Stimulated activated CD4-positive, alpha-beta T cell treated with anti-CD3 and anti-CD28 coated beads, Interleukin-12 subunit alpha, Interleukin-12 subunit beta, amount 100 ng/mL, for 24 hours (primary cell): ENCODE data around the gene CELSR1.

ENCODE experiments used
- DNase-seq, 2 experiments: peaks; one replicate each; pipeline ENCODE4 v3.0.0-alpha.2; 2020; ENCODE audit warnings: low read depth in 2 of 2

Gene CELSR1

DNA sequence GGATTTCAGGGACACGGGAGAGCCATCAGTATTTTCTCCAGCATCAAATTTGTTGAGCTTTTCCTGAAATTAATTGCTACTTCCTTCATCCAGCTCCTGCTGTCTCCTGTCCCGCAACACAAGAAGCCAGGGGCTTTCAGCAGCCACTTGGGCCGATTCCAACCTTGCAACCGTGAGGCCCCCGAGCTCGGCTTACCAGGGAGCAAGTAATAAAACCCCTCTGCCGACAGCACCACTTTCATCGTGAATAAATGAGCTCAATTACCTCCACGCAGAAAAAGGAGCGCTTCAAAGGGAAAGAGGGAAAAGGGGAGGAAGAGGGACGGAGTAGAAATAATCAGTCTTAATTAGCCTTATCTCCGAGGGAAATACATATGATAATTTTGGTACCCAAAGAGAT lies 76.6 kb downstream of the CELSR1 start:
- no peak for DNase-seq

DNA sequence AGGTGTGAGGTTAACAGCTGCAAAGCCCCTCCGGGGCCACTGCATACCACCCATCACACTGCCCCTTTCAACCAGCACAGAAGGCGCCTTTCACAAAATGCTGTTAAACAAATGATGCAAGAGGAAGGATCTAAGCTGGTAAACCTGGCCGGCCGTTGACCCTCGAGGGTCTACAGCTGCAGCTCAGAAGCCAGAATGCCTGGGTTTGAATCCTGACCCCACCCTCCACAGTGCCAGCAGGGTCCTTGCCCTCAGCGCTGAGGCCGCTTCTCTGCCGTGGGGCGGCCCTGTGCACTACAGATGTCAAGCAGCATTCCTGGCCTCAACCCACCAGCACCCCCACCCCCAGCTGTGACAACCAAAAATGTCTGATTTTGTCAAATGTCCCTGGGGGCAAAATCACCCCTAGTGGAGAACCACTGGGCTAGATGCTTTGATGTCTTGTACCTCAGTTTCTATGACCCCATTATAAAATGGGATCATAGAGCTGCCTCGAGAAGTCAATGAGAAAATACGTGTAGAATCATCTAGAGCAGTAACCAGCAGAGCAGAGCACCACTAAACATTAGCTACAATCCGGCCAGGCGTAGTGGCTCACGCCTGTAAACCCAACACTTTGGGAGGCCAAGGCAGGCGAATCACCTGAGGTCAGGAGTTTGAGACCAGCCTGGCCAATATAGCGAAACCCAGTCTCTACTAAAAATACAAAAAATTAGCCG lies 77.9 kb downstream of the CELSR1 start:
- no peak for DNase-seq

DNA sequence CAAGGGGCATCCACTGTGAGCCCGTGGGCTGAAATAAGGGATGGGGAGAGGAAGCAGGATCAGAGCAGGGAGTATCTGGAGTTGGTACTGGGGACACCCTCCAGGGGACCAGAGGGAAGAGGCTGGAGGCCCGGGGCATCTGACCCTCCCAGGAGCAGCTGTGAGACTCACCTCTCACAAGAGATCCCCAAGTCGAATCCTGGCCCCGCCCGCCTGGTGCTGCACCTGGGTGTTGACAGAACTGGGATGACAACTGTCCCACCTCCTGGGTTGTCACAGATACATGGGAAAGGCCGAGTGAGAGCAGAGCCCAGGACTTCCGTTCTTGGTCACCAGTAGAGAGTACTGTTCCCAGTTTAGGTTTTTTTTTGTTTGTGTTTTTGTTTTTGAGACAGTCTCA lies 78.9 kb downstream of the CELSR1 start:
- no peak for DNase-seq

DNA sequence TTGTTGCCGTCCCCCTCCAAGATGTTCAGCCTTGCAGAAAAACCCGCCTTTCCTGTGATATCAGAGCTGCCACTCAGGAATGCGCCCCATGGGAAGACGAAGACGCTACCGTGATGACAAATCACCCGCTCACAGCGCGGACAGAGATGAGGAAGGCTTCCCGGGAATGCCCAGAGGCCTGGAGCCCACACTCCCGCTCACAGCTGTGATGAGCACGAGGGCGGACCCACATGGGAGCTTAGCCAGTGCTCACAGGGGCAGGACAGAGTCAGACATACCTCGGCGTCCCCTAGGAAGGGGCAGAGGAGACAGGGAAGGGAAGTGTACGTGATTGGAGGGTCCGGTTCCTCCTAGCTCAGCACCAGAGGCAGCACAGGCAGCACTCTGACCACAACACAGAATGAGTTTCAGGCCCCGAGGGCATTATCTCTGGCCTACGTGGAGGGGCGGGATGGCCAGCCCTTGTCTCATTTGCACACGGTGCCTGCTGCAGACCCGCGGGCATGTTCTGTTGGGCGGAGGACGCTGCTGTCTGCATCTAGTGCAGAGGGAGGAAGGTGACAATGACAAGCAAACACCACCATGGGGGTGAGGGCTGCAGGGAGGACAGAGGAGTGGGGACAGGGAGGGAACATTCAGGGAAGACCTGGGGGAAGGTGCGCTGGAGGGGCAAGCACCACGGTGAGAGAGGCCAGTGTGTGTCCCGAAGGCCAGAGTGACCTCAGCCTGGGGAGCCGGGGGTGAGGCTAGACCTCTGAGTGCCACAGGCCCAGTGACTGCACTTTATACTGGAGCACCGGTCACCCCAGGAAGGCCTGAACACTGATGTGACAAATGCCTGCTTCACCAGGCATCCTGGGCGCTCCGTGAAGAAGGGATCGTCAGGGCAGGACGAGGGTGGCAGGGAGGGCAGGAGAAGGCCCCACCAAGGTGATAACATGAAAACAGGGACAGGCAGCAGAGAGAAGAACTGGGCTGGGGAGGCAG lies 79.6 kb downstream of the CELSR1 start:
- DNase-seq = no peak

DNA sequence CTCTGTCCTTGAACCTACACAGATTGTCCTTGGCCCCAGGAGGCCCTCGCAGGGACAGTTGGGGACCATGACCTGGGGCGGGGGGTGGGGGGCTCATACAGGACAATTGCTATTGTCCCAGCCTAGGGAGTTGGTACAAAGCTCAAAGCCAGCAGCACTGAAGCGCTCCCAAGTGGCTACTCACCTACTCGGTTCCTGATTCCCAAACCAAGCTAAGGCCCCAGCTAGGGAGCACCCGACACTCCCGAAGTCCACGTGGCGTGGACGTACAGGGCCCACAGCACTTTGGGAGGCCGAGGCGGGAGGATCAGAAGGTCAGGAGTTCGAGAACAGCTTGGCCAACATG lies 80.6 kb downstream of the CELSR1 start:
- no peak for DNase-seq

DNA sequence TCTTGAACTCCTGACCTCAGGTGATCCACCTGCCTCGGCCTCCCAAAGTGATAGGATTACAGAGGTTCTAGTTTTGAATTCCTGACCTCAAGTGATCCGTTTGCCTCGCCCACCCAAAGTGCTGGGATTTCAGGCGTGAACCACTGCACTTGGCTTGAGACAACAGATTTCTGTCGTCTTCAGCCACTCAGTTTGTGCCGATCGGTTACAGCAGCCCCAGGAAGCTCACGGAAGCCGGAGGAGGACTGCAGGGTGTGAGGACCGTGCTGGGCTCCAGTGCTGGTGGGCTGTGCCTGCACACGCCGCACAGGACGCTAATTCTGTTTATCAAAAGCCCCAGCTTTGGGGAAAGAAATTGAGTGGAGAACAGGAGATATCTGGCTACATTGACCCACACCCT lies 82.0 kb downstream of the CELSR1 start:
- DNase-seq = no peak

DNA sequence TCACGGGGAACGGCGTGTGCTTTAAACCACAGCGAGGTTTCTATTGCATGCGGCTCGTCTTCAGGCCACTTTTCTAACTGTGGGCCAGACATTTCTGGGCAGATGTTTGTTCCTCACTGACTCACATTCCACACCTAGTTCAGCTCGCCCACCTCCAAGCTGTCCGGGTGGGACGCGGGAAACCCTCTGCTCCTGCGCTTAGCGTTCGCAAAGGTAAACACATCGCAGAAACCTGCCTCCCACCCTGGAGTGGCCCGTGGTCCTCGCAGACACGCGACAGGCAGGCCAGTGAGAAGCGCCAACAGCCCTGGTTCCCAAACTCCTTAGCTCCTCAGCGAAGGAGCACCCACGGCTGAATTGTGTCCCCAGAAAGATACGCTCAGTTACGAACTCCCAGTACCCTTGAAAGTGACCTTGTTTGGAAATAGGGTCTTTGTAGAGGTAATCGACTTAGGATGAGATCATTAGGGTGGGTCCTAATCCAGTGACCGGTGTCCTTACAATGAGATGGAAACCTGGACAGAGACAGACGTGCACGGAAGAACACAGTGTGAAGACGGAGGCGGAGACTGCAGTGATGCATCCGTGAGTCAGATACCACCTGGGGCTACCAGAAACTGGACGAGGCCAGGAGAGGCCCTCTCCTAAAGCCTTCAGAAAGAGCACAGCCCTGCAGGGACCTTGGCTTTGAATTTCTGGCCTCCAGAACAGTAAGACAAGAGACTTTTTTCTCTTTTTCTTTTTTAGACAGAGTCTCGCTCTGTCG lies 82.7 kb downstream of the CELSR1 start:
- DNase-seq = no peak

DNA sequence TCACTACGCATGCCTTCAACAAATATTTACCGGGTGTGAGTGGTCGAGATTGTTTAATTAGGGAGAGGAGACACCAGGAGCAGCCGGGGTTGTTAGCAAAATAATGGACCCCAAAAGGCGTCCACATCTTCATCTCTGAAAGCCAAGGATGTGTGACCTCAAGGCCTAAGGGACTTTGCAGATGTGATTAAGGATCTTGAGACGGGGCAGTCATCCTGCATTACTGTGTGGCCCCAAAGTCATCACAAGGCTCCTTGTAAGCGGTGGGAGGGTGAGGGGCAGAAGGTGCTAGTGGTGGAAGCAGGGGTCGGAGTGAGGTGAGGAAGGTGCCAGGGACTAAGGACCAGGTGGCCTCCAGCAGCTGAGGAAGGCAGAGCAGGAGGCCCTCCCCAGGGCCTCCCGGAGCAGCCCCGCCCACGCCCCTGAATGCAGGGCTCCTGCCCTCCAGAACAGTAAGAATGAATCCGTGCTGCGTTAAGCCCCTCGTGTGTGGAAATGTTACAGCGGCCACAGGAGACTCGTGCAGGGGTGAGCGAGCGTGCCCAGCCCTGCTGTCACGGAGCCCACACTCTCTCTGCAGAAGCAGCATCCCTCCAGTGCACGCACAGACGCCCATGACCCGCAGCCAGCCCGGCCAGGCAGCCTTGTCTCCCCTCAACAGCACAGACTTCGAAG lies 83.5 kb downstream of the CELSR1 start:
- no peak for DNase-seq

DNA sequence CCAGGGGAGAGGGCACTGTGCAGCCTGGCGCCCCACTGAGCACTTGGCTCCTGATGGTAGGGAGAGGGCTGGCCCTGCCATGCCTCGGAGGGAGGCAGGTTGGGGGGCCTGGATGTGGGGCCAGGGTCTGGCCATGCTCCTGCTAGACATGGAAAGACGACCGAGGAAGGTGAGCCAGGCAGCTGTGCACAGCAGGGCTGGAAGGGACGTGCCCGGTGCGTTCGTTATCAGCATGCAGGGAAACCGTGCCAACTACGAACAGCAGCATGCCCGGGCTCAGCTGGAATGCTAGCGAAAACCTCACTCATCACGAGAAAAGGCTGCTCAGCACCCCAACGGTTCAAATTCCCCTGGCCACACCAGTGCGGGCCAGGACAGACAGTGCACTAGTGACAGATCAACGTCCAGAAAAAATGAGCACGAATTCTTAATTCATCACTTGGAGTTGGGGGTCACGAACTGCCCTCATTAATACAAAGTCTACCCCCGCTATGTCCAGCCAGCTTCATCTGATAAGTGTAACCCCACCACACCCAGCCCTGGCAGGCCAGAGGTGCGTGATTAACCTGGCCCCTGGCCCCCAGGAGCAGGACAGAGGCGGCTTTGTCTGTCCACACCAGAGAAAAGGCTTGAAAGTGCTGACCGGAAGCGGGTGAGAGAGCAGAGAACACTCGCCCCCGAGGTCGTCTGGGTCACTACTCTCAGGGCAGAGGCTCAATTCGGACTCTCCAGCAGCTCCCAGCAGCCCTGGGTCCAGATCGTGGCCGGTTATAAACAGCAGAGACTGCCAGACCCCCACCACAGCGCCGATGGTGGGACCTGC lies 84.2 kb downstream of the CELSR1 start:
- no peak for DNase-seq

DNA sequence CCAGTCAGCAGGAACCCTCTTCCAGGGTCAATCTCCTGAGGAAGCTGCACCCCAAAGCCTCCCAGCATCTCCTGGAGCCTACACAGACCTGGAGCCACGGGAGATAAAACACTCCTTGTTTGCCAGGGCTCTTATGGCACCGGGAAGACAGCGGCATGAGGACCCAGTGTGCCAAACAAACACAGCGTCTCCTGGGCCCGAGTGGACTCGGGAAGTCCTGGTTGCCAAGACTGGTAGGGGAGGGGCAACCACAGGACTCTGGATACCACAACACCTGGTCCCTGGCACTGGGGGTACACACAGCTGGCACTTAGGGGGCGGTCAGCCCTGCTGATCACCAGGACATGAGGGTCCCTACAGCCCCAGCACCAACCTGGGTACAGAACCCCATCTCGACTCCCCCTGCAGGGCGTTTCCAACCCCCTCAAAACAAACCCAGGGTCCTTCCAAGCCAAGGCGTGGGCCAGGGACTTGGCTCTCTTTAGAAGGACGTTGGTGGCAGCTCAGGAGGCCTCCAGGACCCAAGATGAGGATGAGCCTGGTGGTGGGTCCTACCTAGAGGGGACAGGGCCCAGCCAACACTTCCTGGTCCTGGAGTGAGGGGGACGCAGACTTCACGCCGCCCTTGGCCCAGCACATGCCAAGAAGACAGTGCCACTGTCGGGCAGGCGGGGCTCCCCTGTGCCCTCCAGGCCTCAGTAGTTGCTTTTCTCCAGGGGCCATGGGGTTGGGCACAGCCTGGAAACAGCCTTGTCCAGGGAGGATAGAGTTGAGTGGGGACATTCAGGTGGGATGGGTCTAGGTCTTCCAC lies 85.0 kb downstream of the CELSR1 start:
- DNase-seq = no peak

DNA sequence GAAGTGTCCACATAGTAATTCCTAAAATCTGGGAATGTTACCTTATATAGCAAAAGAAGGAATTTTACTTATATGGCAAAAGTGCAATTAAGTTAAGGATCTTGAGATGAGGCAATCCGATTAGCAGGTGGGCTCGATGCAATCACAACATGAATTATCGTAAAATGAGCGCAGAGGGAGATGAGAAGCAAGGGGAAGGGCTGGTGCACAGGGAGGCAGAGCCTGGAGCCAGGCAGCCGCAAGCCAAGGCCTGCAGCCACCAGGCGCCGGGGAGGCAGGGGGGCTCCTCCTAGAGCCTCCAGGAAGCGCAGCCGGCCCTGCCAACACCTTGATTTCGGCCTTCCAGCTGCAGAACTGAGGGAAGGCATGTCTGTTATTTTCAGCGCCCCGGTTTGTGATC lies 85.7 kb downstream of the CELSR1 start:
- no peak for DNase-seq

DNA sequence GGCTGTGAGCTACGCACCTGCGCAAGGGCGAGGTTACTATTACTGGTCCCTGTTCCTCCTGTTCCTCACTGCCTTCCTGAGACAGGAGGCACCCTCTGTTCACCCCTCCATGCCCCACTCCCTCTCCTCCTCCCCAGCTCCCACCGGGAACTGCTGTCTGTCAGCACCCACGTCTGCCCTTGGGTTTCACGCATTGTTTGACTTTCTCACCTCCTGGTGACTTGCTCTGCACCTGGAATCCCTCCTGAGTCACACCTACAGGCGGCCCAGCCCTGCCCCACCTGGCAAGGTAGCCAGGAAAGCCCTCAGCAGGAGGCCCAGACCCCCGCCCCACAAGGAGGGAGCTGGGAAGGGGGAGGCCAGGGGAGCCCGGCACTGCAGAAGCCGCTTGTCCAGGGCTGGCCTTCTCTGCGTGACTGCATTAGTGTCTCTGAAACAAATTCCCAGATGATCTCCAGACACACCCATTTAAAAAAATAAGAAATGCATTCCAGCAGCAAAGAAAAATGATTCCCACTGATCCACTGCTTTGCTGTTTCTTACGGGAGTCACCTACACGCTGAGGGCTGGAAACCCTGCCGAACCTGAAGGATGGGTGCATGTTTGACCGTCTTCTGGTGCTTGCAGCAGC lies 86.4 kb downstream of the CELSR1 start:
- no peak for DNase-seq

DNA sequence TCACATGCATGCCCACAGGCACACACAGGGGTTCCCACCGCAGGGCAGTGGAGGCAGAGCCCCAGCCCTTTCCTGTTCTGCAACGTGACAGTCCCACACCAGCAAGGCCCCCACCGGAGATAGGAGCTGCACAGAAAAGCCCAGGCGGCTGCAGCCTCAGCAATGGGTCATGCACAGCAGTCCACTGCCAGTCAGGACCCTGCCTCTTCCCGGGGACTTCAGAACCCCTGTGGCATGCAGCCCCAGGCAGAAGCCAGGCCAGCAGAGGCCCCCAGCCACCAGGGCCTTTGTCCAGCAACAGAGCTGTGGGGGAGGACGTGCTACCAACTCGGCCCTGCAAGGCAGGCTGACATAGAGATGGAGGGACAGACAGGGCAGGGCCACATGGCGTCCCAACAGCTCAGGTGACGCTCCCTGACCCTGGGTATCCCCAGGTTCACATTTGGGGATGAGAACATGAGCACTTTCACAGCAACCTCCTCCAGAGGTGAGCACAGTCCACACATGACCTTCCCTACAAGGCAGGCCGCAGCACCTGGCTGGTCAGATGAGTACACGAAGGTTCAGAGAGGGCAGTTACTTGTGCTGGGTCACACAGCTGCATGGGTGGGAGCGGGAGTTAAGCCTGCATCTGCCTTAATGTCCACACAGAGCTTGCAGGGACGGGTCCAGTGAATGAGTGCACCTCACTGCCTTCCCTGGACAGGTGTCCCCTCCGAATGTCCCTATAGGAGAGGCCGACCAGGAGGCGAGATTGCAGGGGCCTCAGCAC lies 87.3 kb downstream of the CELSR1 start:
- no peak for DNase-seq

DNA sequence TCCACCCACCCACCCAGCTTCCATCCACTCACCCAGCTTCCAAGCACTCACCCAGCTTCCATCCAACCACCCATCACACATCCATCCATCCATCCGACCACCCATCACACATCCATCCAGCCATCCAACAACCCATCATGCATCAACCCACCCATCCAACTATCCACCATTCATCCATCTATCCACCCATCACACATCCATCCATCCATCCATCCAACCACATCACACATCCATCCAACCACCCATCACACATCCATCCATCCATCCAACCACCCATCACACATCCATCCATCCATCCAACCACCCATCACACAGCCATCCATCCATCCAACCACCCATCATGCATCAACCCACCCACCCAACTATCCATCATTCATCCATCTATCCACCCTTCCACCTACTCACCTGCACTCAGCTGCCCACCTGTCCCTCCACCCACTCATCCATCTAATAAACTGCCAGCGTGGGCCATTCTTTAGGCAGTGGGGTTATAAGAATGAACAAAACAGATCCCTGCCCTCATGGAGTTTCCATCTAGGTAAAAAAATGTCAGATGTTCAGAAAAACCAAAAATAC lies 88.2 kb downstream of the CELSR1 start:
- no peak for DNase-seq

DNA sequence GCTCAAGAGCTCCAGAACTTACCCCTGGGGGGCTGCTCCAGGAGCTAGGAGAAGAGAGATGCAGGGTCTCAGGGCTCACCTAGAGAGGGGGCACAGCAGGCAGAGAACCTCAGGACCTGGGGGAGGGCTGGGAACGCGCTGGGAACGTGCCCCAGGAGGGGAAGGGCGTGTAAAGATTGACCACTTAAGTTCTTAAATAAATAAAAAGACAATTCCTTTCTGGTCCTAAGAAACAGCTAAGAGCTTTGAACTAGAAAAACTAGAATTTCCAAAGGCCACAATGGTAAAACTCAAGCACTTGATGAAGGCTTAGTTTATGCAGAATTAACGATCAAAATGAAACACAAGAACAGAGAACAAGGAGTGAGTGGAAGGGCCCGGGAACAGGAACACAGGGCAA lies 89.1 kb downstream of the CELSR1 start:
- no peak for DNase-seq

DNA sequence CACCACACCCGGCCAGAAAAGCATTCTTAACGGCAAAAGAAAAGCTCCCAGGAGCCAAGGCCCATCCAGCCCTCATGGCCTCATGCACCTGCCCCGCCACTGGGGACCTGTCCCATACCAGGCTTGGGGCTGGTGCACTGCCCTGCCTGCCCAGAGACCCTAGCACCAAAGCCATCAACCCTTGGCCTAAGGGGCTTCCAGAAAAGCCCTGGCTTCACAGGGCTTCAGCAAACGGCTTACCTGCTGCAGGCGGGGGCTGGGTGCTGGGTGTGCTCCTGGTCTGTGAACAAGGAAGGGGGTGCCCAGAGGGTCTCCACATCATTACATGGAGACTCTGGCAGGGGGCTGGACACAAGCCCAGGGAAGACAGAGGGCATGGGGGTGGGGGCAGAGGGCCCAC lies 89.5 kb downstream of the CELSR1 start:
- DNase-seq = no peak

DNA sequence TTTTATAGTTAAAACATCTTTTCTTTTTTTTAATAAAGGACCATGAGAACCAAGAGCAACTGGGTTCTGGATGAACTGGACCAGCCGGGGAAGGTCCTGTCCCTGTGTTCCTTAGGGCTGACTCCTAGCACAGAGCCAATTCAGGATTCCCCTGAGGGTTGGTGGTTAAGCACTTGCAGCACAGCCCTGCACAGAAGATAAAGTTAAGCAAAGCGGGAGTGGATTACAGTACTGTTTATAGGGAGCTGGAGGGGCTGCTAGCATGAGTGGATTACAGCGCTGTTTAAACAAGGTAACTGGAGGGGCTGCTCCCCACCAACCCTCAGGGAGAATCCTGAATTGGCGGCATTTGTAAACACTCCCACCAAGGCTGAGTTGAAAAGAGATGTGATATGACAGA lies 90.6 kb downstream of the CELSR1 start:
- DNase-seq = no peak

DNA sequence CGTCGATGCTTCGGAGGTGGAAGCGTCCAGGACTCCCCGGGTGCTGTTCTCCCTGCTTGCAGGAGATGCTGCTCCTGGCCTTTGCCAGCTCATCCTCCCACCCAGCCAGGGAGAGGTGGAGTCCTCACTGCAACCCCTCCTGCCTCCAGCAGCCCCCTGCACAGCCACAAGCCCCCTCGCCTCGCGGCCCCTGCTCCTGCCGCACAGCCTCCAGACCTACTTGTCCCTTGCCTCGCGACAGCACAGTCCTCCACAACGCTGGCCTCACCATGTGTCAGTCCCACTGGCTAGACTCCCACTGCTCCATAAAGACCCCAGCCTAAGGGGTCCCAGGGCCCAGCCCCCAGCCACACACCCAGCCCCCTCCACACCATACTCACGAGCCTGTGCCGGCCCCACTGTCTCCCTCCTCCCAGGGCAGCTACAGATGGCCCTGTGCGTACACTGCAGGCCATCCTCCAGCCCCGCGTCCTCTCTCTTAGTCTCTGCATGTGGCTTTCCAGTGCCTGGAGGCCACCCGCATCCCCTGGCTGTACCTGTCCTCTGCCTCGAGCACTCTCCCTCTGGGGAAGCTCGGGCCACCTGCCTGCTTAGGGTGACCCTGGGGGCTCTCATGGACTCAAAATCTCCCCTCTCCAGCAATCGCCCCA lies 91.5 kb downstream of the CELSR1 start:
- no peak for DNase-seq
